Fibroblast of mammary gland (primary cell): ENCODE results near the gene TMOD1.

ENCODE experiments used
- DNase-seq: peaks from one replicate; pipeline ENCODE4 v3.0.0-alpha.2; 2010; ENCODE audit warnings: low read depth
- H3K4me3 ChIP-seq: 2 replicates; pipeline ENCODE4 v1.5.1; 2011; ENCODE audit warnings: low read depth, mild to moderate bottlenecking, low read length, moderate library complexity; ENCODE audit not compliant: control insufficient read depth
- TF ChIP-seq, protein P1 (sequence below): conservative IDR thresholded peaks from 2 replicates; pipeline ENCODE4 v1.5.1; 2011; ENCODE audit warnings: low read depth, low read length, inconsistent platforms; ENCODE audit not compliant: control insufficient read depth, insufficient read depth

The TMOD1 gene

DNA sequence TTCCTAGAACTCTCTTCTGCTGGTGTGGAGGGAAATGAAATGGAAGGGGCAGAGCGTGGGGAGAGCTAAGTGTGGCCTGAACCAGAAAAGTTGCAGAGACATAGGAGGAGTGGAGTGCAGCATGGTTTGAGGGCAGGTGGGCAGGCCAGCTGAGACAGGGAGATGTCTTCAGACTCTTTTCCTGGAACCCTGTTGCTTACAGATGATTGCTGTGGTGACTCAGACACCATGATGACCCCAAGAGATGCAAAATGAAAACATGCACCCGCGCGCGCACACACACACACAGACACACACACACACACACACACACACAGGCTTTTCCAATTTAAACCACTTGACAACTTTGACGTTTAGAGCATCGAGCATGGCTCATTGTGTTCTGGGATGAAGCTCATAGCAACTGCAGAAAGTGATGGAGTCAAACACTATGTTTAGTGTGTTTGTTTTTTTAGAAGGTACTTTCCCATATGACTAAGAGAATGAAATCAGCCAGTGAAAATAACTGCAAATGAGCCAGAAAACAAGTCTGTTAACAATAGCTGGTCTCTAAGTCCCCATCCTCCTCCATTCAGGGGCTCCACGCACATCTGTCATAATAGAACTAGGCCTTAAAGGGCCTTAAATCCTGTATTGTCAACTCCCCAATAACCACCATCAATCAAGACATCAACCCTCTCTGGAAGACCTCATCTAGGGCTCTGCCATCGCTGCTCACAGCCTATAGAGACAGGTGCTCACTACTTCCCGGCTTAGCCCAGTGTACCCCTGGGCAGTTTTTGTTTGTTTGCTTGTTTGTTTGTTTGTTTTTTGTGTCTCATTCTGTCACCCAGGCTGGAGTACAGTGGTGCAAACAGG lies 9.6 kb downstream of the TMOD1 start:
- TF ChIP-seq, protein P1, sequence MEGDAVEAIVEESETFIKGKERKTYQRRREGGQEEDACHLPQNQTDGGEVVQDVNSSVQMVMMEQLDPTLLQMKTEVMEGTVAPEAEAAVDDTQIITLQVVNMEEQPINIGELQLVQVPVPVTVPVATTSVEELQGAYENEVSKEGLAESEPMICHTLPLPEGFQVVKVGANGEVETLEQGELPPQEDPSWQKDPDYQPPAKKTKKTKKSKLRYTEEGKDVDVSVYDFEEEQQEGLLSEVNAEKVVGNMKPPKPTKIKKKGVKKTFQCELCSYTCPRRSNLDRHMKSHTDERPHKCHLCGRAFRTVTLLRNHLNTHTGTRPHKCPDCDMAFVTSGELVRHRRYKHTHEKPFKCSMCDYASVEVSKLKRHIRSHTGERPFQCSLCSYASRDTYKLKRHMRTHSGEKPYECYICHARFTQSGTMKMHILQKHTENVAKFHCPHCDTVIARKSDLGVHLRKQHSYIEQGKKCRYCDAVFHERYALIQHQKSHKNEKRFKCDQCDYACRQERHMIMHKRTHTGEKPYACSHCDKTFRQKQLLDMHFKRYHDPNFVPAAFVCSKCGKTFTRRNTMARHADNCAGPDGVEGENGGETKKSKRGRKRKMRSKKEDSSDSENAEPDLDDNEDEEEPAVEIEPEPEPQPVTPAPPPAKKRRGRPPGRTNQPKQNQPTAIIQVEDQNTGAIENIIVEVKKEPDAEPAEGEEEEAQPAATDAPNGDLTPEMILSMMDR, result no peak
- DNase-seq, result peak; percentile 91

DNA sequence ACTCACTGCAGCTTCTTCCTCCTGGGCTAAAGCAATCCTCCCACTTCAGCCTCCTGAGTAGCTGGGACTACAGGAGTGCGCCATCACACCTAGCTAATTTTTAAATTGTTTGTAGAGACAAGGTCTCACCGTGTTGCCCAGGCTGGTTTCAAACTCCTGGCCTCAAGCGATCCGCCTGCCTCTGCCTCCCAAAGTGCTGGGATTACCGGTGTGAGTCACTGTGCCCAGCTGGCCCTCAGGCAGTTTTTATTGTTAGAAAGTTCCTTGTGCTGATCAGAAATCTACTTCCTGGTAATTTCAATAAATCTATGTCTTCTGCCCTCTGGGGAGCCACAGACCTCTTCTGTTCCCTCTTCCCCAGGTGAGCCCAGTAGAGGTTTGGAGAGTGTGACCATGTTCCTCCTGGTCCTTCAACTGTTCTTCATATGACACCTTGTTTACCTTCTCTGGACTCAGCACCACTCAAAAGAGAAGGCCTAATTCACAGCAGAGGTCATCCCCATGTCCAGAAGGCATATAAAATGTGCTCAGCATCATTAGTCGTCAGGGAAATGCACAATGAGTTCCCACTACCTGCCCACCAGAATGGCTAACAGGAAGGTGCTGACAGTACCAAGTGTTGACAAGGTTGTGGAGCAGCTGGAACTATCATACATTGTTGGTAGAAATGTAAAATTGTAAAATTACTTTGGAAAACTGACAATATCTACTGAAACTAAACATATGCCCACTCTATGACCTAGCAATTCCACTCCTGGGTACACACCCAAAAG lies 10.4 kb downstream of the TMOD1 start:
- TF ChIP-seq, protein P1, result no peak
- no peak overlapping the region for H3K4me3 ChIP-seq
- no peak for DNase-seq

More for the DNA sequence above, 9.6 kb downstream of the TMOD1 start:
- H3K4me3 ChIP-seq, result no peak overlapping the region

DNA sequence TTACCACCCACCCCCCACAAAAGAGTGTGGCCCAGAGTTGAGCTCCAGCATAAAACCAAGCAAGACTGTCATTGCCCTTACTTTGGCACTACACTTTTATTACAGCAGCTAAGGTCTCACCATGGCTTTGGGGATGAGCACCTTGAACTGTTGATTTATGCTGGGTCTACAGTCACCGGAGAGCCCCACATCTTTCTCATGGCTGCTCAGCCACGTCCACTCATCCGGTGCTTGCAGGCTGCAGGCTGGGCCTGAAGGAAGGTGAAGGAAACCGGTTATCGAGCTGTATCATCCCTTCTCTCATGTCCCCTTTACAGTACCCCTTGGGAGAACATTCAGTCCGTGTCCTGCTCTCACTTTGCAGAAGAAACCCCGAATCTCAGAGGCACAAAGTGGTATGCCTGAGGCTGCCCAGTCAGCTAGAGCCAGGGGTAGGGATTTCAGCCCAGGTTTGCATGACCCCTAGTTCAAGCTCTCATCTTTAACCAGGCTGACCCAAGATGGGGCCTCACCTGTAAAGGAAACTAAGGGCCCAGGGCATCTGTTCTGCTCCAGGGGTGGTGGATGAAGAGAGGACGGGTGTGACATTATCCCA lies 11.6 kb downstream of the TMOD1 start:
- DNase-seq, result no peak
- TF ChIP-seq, protein P1, result no peak
- no peak overlapping the region for H3K4me3 ChIP-seq

DNA sequence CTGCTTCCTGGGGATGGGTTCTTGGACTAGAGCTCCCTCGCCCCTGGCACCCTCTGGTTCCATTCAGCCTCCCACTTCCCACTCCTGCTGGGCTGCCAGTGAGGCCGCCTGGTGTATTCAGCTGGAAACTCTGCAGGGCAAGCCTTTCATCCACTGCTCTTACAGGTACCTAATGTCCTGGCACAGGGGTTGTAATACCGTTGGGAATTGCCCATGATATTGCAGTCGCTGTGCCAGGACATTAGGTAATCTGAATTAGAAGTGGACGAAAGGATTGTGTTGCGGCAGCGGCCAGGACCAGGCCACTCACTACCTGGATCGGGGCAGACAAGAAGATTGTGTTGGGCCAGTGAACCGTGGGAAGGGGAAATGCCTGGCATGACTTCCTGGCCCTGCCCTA lies 13.1 kb downstream of the TMOD1 start:
- no peak for DNase-seq
- H3K4me3 ChIP-seq, result no peak overlapping the region
- TF ChIP-seq, protein P1, result no peak

DNA sequence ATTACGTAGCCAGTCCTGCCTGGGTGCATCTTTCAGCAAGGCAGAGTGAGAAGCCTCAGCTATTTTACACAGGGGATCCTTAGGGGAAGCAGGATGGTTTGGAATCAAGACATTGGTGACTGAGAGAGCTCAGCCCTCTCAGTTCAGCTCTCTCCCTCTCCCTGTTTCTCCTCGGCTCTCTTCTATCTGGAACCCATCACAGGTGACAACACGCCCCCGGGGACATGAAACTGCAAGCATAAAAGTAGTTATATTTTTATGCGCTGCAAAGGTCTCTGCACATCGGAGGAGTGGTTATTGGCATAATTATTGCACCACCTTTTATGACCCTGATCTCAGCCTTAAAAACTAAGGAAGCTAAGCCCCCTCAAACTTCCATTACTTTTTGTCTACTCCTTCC lies 14.2 kb downstream of the TMOD1 start:
- H3K4me3 ChIP-seq, result no peak overlapping the region
- no peak for DNase-seq
- TF ChIP-seq, protein P1, result no peak

DNA sequence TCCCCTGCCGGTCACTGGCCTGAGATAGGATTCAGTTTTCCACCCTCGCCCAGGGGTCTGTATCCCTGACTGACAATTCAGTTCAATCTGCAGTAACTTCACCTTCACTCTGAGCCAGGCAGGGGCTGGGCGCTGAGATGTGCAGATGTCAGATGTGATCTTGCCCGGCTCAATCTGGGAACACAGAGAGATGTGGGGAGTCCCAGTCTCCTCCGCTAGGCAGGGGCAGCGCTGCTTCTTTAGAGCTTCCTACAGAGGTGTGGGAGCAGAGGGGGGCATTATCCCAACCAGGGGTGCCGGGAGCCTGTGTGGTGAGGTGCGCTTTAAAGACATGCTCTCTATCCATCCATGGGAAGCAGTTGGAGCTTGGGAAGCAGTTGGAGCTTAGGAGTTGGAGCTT lies 14.6 kb downstream of the TMOD1 start:
- TF ChIP-seq, protein P1, result no peak
- no peak for DNase-seq
- H3K4me3 ChIP-seq, result no peak overlapping the region
